ENCODE results near the gene CACHD1. TPM values are rescaled to one million over a fixed set of nuclear protein-coding genes. Genes with fewer than 3 reads are reported as not detected.

The CACHD1 gene
- total RNA-seq, 1 experiment from 2014 or later = 29.9 TPM

DNA sequence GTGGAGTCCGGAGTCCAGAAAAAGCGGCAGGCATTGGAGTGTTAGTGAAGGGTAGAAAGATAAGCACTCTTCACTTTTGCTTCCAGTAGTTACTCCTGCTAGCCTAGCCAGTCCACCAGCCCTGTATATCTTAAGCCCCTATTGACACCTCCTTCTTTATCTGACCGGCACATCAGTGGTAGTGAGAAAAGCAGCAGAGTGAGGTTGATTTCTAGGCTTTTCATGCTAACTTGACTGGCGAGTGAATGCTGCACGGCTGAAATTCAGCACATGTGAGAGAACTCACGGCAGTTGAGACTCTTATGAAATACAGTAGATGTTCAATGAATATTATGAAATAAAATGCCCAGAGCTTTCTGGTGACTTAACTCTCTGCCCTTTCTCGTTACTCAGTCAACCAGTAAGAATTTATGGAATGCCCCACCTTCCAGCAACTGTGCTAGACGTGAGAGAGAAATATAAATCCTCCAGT, 128.2 kb downstream of the CACHD1 start:
- ChIA-PET POLR2A (no interaction called here), CTCF (no interaction called here)
- ATAC-seq = no peak
- H3K9me3 ChIP-seq (ENCODE audit: control insufficient read depth, insufficient read depth, low read depth, low read length) = no peaks in the 10 kb centered on the region
- no peaks in the 10 kb centered on the region for H3K27me3 ChIP-seq (ENCODE audit: control insufficient read depth, insufficient read depth, low read length)
- in situ Hi-C loops (cut with HindIII; ENCODE audit: low pct_unique_long_range_greater_than_20kb, low sequenced_read_pairs) = no loop called here
- H3K27ac ChIP-seq (ENCODE audit: low read length) = no peak overlapping the region
- no TSS peak for BruUV-seq (replicated peaks)
- intact Hi-C loops (cut with micrococcal nuclease; ENCODE audit: unreplicated experiment) = no loop called here
- no peak for DNase-seq (ENCODE audit: low read depth, low spot score)
- peaks cover 22% of the 10 kb centered on the region for H3K4me1 ChIP-seq (ENCODE audit: control insufficient read depth, insufficient read depth, low read length)
- H3K36me3 ChIP-seq (ENCODE audit: control insufficient read depth, insufficient read depth, low read length) = no peaks in the 10 kb centered on the region
- no peak overlapping the region for H3K4me3 ChIP-seq (ENCODE audit: low read depth in 2 of 2, low read length in 2 of 2)
- TF ChIP-seq, protein P1, sequence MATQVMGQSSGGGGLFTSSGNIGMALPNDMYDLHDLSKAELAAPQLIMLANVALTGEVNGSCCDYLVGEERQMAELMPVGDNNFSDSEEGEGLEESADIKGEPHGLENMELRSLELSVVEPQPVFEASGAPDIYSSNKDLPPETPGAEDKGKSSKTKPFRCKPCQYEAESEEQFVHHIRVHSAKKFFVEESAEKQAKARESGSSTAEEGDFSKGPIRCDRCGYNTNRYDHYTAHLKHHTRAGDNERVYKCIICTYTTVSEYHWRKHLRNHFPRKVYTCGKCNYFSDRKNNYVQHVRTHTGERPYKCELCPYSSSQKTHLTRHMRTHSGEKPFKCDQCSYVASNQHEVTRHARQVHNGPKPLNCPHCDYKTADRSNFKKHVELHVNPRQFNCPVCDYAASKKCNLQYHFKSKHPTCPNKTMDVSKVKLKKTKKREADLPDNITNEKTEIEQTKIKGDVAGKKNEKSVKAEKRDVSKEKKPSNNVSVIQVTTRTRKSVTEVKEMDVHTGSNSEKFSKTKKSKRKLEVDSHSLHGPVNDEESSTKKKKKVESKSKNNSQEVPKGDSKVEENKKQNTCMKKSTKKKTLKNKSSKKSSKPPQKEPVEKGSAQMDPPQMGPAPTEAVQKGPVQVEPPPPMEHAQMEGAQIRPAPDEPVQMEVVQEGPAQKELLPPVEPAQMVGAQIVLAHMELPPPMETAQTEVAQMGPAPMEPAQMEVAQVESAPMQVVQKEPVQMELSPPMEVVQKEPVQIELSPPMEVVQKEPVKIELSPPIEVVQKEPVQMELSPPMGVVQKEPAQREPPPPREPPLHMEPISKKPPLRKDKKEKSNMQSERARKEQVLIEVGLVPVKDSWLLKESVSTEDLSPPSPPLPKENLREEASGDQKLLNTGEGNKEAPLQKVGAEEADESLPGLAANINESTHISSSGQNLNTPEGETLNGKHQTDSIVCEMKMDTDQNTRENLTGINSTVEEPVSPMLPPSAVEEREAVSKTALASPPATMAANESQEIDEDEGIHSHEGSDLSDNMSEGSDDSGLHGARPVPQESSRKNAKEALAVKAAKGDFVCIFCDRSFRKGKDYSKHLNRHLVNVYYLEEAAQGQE (IDR thresholded peaks at IDR 0.05; ENCODE audit: insufficient read depth in 1 of 2, low read depth in 2 of 2, low read length in 1 of 2) = no peak
- TF ChIP-seq TCF7L2 (IDR thresholded peaks at IDR 0.05; ENCODE audit: low read depth, low read length) = no peak
- TF ChIP-seq, protein P2, sequence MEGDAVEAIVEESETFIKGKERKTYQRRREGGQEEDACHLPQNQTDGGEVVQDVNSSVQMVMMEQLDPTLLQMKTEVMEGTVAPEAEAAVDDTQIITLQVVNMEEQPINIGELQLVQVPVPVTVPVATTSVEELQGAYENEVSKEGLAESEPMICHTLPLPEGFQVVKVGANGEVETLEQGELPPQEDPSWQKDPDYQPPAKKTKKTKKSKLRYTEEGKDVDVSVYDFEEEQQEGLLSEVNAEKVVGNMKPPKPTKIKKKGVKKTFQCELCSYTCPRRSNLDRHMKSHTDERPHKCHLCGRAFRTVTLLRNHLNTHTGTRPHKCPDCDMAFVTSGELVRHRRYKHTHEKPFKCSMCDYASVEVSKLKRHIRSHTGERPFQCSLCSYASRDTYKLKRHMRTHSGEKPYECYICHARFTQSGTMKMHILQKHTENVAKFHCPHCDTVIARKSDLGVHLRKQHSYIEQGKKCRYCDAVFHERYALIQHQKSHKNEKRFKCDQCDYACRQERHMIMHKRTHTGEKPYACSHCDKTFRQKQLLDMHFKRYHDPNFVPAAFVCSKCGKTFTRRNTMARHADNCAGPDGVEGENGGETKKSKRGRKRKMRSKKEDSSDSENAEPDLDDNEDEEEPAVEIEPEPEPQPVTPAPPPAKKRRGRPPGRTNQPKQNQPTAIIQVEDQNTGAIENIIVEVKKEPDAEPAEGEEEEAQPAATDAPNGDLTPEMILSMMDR (IDR thresholded peaks at IDR 0.05) = no peak
- no peak for TF ChIP-seq SIN3A (IDR thresholded peaks at IDR 0.05; ENCODE audit: borderline replicate concordance, insufficient read depth, low read depth, low read length)
- no peak for TF ChIP-seq POLR2AphosphoS5 (IDR thresholded peaks at IDR 0.05; ENCODE audit: low read depth, low read length)

- TF ChIP-seq TCF7L2 (IDR thresholded peaks at IDR 0.05; ENCODE audit: low read depth, low read length) = no peak
- no peak for TF ChIP-seq SIN3A (IDR thresholded peaks at IDR 0.05; ENCODE audit: borderline replicate concordance, insufficient read depth, low read depth, low read length)
- TF ChIP-seq, protein P1 (IDR thresholded peaks at IDR 0.05; ENCODE audit: insufficient read depth in 1 of 2, low read depth in 2 of 2, low read length in 1 of 2) = no peak
- TF ChIP-seq POLR2AphosphoS5 (IDR thresholded peaks at IDR 0.05; ENCODE audit: low read depth, low read length) = no peak
- no peaks in the 10 kb centered on the region for H3K27me3 ChIP-seq (ENCODE audit: control insufficient read depth, insufficient read depth, low read length)
- in situ Hi-C loops (cut with HindIII; ENCODE audit: low pct_unique_long_range_greater_than_20kb, low sequenced_read_pairs) (no loop called here), intact Hi-C loops (cut with micrococcal nuclease; ENCODE audit: unreplicated experiment) (no loop called here)
- POLR2A ChIA-PET = no interaction called here
- BruUV-seq (replicated peaks) = no TSS peak
- CTCF ChIA-PET = no interaction called here
- ATAC-seq (no peak), DNase-seq (ENCODE audit: low read depth, low spot score) (no peak)
- H3K9me3 ChIP-seq (ENCODE audit: control insufficient read depth, insufficient read depth, low read depth, low read length) = no peaks in the 10 kb centered on the region
- no peak overlapping the region for H3K4me3 ChIP-seq (ENCODE audit: low read depth in 2 of 2, low read length in 2 of 2)
- H3K27ac ChIP-seq (ENCODE audit: low read length) = no peak overlapping the region
- H3K36me3 ChIP-seq (ENCODE audit: control insufficient read depth, insufficient read depth, low read length) = no peaks in the 10 kb centered on the region
- peaks cover 22% of the 10 kb centered on the region for H3K4me1 ChIP-seq (ENCODE audit: control insufficient read depth, insufficient read depth, low read length)
Observed at GRCh38 chr1:64599242-64599641, 129.3 kb downstream of the CACHD1 start.
